SK-N-SH (cell line): Measurements from ENCODE around the gene KRTAP5-4. TPM values are rescaled to one million over a fixed set of nuclear protein-coding genes. Genes with fewer than 3 reads are reported as not detected.
"Not testable (repeated sequence)": the region's sequence is repeated elsewhere in the genome, so short reads cannot be mapped to it uniquely, and the experiment has no call there.

ENCODE experiments used
- CTCF ChIA-PET: fragments of 300-600, 350-600 bp; formaldehyde crosslinking; extraction: SDS; loops from one replicate; lab custom pipeline; 2021; lab: Yijun Ruan, JAX
- POLR2A ChIA-PET: fragments of 350-600 bp; sonication (Branson Sonifier 250); formaldehyde crosslinking; extraction: SDS; loops from one replicate; lab custom pipeline; 2020; ENCODE audit warnings: antibody characterized with exemption, inconsistent platforms; lab: Yijun Ruan, JAX
- DNase-seq: peaks from one replicate; pipeline ENCODE4 v3.0.0; 2012
- H2AFZ ChIP-seq: fragments of 200-600 bp; sonication (generic); 2 replicates; pipeline ENCODE4 v1.8.1; 2016; ENCODE audit warnings: antibody characterized with exemption, mild to moderate bottlenecking, low read depth
- H3F3A ChIP-seq: fragments of 200-600 bp; sonication (generic); replicated peaks from 2 replicates; pipeline ENCODE3; 2016; ENCODE audit warnings: antibody characterized with exemption, mild to moderate bottlenecking; ENCODE audit not compliant: insufficient read depth
- H3K27ac ChIP-seq, 2 experiments: fragments of 200-500 bp in 1 of 2; fragments of 200-600 bp in 1 of 2; sonication (Bioruptor generic) in 1 of 2; sonication (generic), shearing (Covaris generic) in 1 of 2; 2 replicates each; pipeline versions ENCODE4 v1.5.1 to v1.6.1; 2014 to 2016; ENCODE audit warnings: low read depth in 2 of 2, inconsistent platforms in 1 of 2, low read length in 1 of 2, mild to moderate bottlenecking in 1 of 2, mixed read lengths in 1 of 2
- H3K27me3 ChIP-seq: fragments of 200-600 bp; sonication (generic), shearing (Covaris generic); 2 replicates; pipeline ENCODE4 v1.6.1; 2016; ENCODE audit warnings: mixed run types; ENCODE audit not compliant: insufficient read depth
- H3K36me3 ChIP-seq, 2 experiments: fragments of 200-500 bp in 1 of 2; fragments of 200-600 bp in 1 of 2; sonication (Bioruptor generic) in 1 of 2; sonication (generic) in 1 of 2; replicated peaks in 1 of 2; 2 replicates each; pipeline versions ENCODE3 to v1.5.1; 2014 to 2016; ENCODE audit warnings: low read length in 1 of 2, mild to moderate bottlenecking in 1 of 2; ENCODE audit not compliant: insufficient read depth in 2 of 2, control insufficient read depth in 1 of 2
- H3K4me1 ChIP-seq, 2 experiments: fragments of 200-500 bp in 1 of 2; fragments of 200-600 bp in 1 of 2; sonication (Bioruptor generic) in 1 of 2; sonication (generic), shearing (Covaris generic) in 1 of 2; 2 replicates each; pipeline versions ENCODE4 v1.5.1 to v1.6.1; 2014 to 2016; ENCODE audit warnings: low read depth in 1 of 2, low read length in 1 of 2, mixed run types in 1 of 2; ENCODE audit not compliant: insufficient read depth in 2 of 2, control insufficient read depth in 1 of 2
- H3K4me2 ChIP-seq: fragments of 200-600 bp; sonication (generic), shearing (Covaris generic); 2 replicates; pipeline ENCODE4 v1.6.1; 2017; ENCODE audit warnings: mixed run types
- H3K4me3 ChIP-seq, 2 experiments: fragments of 200-500 bp in 1 of 2; fragments of 200-600 bp in 1 of 2; sonication (Bioruptor generic) in 1 of 2; sonication (generic), shearing (Covaris generic) in 1 of 2; 2 replicates each; pipeline versions ENCODE4 v1.5.1 to v1.8.1; 2014 to 2016; ENCODE audit warnings: low read depth in 2 of 2, inconsistent platforms in 1 of 2, low read length in 1 of 2, mild to moderate bottlenecking in 1 of 2, mixed read lengths in 1 of 2, moderate library complexity in 1 of 2
- H3K79me2 ChIP-seq: fragments of 200-600 bp; sonication (generic); 2 replicates; pipeline ENCODE4 v1.8.1; 2017; ENCODE audit warnings: mild to moderate bottlenecking; ENCODE audit not compliant: insufficient read depth
- H3K9ac ChIP-seq: fragments of 200-600 bp; sonication (generic); 2 replicates; pipeline ENCODE4 v1.6.1; 2017; ENCODE audit warnings: mixed run types
- H3K9me2 ChIP-seq: fragments of 200-600 bp; sonication (generic); 2 replicates; pipeline ENCODE4 v1.6.1; 2017; ENCODE audit warnings: mixed run types
- H3K9me3 ChIP-seq: fragments of 200-600 bp; sonication (generic); 2 replicates; pipeline ENCODE4 v1.6.1; 2017; ENCODE audit warnings: mixed run types, mild to moderate bottlenecking, moderate library complexity
- H4K20me1 ChIP-seq: fragments of 200-600 bp; sonication (generic); 2 replicates; pipeline ENCODE4 v1.6.1; 2017; ENCODE audit warnings: mild to moderate bottlenecking, mixed run types; ENCODE audit not compliant: insufficient read depth
- CHD2 ChIP-seq: fragments of 150-350 bp; IDR thresholded peaks from 2 replicates; pipeline ENCODE4 v1.6.1; 2018; ENCODE audit warnings: low read length; ENCODE audit not compliant: partially characterized antibody
- FOSL2 ChIP-seq: IDR thresholded peaks from 2 replicates; pipeline ENCODE4 v1.4.0; 2012; ENCODE audit warnings: low read depth, mild to moderate bottlenecking, moderate library complexity, borderline replicate concordance
- GABPA ChIP-seq: IDR thresholded peaks from 2 replicates; pipeline ENCODE4 v1.4.0; 2012; ENCODE audit warnings: low read depth, mild to moderate bottlenecking
- JUND ChIP-seq: IDR thresholded peaks from 2 replicates; pipeline ENCODE4 v1.4.0; 2012
- MAX ChIP-seq: IDR thresholded peaks from 2 replicates; pipeline ENCODE4 v1.4.0; 2012; ENCODE audit warnings: low read depth
- MXI1 ChIP-seq: IDR thresholded peaks from 2 replicates; pipeline ENCODE4 v1.6.1; 2012; ENCODE audit warnings: mild to moderate bottlenecking, low read depth, low read length, improper control_type of control experiment
- NFIC ChIP-seq: IDR thresholded peaks from 2 replicates; pipeline ENCODE4 v1.4.0; 2012; ENCODE audit warnings: borderline replicate concordance
- NRF1 ChIP-seq: IDR thresholded peaks from 2 replicates; pipeline ENCODE4 v1.6.1; 2012; ENCODE audit warnings: low read depth, mild to moderate bottlenecking, low read length
- RAD21 ChIP-seq: IDR thresholded peaks from 2 replicates; pipeline ENCODE4 v1.6.1; 2012; ENCODE audit warnings: mild to moderate bottlenecking, low read length
- REST ChIP-seq: IDR thresholded peaks from 2 replicates; pipeline ENCODE4 v1.6.1; 2012; ENCODE audit warnings: mild to moderate bottlenecking, low read depth, low read length, moderate library complexity
- RXRA ChIP-seq: IDR thresholded peaks from 2 replicates; pipeline ENCODE4 v1.4.0; 2012; ENCODE audit warnings: low read depth, mild to moderate bottlenecking, borderline replicate concordance
- SIN3A ChIP-seq: IDR thresholded peaks from 2 replicates; pipeline ENCODE4 v1.6.1; 2012; ENCODE audit warnings: low read depth, mild to moderate bottlenecking, low read length, moderate library complexity, borderline replicate concordance
- WGBS: methylation state at CpG from one replicate; pipeline ENCODE4 v1.1.6; 2017; ENCODE audit warnings: low lambda C conversion rate; 5-methylcytosine and 5-hydroxymethylcytosine counted together
- polyA plus RNA-seq, 3 experiments: library from polyadenylated mRNA; depleted of rRNA; stranded (reverse); fragments of >200 nt; gene quantifications; 2 replicates each; pipeline ENCODE4 v1.2.3, GENCODE V29; 2012

The KRTAP5-4 gene
- polyA plus RNA-seq, 1 of the 3 experiments (the other 2 are of a cell fraction) = not detected

GRCh38 chr11:1665313-1665712 is 43.4 kb upstream of the KRTAP5-4 start:
- no peak overlapping the region for H3K27ac ChIP-seq
- no peaks in the 10 kb centered on the region; a peak in 1 of 4 replicates for H3K4me1 ChIP-seq
- ChIA-PET POLR2A (no interaction called here), CTCF (no interaction called here)
- no peak overlapping the region for H2AFZ ChIP-seq
- WGBS = 50% methylated on average over 1 of the region's 8 CpGs
- DNase-seq = no peak
- H3K9me2 ChIP-seq = no peaks in the 10 kb centered on the region
- H3K4me3 ChIP-seq = no peak overlapping the region
- H3F3A ChIP-seq = no peaks in the 10 kb centered on the region
- TF ChIP-seq RXRA (no peak), NRF1 (no peak), FOSL2 (no peak), REST (no peak), JUND (no peak), RAD21 (no peak), GABPA (no peak), CHD2 (no peak), MXI1 (no peak), NFIC (no peak), MAX (no peak), SIN3A (no peak)
- no peak overlapping the region for H3K9ac ChIP-seq
- no peaks in the 10 kb centered on the region for H4K20me1 ChIP-seq
- no peak overlapping the region for H3K4me2 ChIP-seq
- H3K79me2 ChIP-seq = no peaks in the 10 kb centered on the region
- no peaks in the 10 kb centered on the region for H3K36me3 ChIP-seq
- H3K9me3 ChIP-seq = no peaks in the 10 kb centered on the region
- H3K27me3 ChIP-seq = no peaks in the 10 kb centered on the region

GRCh38 chr11:1662699-1663283 is 40.9 kb upstream of the KRTAP5-4 start:
- H2AFZ ChIP-seq, H3K4me3 ChIP-seq, H3K4me2 ChIP-seq, H3K36me3 ChIP-seq, DNase-seq, POLR2A ChIA-PET, H3K27ac ChIP-seq, H3K9ac ChIP-seq, H3K9me3 ChIP-seq, H3K9me2 ChIP-seq, H3K4me1 ChIP-seq, H3K79me2 ChIP-seq, H3K27me3 ChIP-seq, H3F3A ChIP-seq, CTCF ChIA-PET, H4K20me1 ChIP-seq: not testable (repeated sequence)
- WGBS = 46% methylated on average over 18 of the region's 18 CpGs

GRCh38 chr11:1661454-1662269 is 39.7 kb upstream of the KRTAP5-4 start:
- H3K4me3 ChIP-seq, H2AFZ ChIP-seq, H3K36me3 ChIP-seq, H3K27me3 ChIP-seq, H3K4me2 ChIP-seq, H3F3A ChIP-seq, H3K4me1 ChIP-seq, H3K9ac ChIP-seq, POLR2A ChIA-PET, H4K20me1 ChIP-seq, H3K9me2 ChIP-seq, H3K9me3 ChIP-seq, H3K79me2 ChIP-seq, H3K27ac ChIP-seq, DNase-seq: not testable (repeated sequence)
- CTCF ChIA-PET = interaction anchor here (1.3 kb wide), 1 partner anchor 221 kb away, joined by 3 read pairs; no protein-coding TSS in a partner anchor
- 38% methylated on average over 4 of the region's 25 CpGs for WGBS
